Nucleus accumbens (tissue), 56 donors: ENCODE results near the gene XPR1.
A peak's percentile ranks its signal among the peaks of the same experiment; 100 is the strongest.
"Not testable (repeated sequence)": the region's sequence is repeated elsewhere in the genome, so short reads cannot be mapped to it uniquely, and the experiment has no call there.

Source experiments
- DNase-seq, 56 donors: peaks; one replicate each; lab custom pipeline; 2025; lab: John Stamatoyannopoulos, UW

XPR1 gene

DNA sequence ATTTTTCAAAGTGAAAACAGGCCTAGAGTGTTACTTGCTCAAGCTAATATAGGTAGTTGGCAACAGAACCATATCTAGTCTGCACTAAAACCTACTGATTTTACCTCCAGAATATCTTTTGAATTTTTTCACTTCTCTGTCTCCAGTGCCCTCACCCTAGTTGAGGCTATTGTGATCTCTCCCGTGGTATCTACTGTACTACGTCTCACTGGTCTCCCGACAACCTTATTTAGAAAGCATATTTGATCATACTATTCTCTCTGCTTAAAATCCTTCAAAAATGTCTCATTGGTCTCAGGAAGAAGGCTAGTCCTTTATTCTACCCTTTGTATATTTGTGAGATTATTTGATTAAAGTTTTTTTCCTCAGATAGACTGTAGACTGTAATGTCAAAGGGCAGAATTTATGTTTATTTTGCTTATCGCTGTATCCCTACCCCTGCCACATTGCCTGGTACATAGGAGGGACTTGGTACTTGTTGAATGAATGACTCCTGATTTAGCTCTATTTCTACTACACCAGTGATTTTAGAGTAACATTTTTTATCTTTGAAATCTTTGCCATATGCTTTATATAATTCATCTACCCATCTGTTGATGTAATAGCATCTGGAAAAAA lies 145.4 kb downstream of the XPR1 start:
- no peak for DNase-seq

DNA sequence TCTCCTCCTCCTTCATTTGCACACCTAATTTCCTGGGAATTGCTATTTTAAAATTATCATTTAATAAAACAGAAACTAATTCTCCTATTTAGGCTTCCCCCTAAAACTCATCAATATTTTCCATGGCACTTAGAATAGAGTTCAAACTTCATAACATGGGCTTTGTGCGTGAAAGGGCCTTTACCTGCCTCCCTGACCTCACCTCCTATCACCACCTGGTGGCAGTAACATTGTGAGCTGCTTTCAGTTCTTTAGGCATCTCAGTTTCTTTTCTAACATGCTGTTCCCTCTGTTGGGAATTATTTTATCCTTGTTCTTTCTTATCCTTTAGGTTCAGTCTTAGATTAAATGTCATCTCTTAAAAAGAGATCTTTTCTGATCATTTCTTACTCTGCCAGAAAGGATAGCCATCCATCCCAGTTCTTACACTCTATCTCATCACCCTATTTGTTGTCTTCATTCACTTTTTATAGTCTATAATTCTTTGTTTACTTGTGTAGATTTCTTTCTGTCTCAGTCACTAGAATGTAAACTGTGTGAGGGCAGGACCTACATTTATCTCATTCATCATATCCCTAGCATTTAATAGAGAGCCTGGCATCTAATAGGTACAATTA lies 147.1 kb downstream of the XPR1 start:
- no peak for DNase-seq

- no peak for DNase-seq
Observed at GRCh38 chr1:180779584-180779983, 147.8 kb downstream of the XPR1 start.

GRCh38 chr1:180781718-180782117 lies 149.9 kb downstream of the XPR1 start:
- DNase-seq = peak in 14 of 56 donors; percentile 0 to 41 (median 4)

DNA sequence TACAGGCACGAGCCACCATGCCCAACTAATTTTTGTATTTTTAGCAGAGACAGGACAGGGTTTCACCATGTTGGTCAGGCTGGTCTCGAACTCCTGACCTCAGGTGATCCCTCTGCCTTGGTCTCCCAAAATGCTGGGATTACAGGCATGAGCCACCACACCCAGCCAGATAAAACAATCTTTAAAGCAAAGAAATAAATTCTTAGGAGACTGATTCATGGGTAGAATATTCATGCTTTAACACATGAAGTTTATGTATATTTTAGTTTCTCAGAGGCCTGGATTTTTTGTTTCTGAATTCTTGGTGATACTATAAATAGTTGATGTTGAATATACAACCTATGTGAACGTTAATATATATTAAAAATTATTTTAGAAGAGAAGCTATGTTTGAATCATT lies 153.5 kb downstream of the XPR1 start:
- DNase-seq = no peak

DNA sequence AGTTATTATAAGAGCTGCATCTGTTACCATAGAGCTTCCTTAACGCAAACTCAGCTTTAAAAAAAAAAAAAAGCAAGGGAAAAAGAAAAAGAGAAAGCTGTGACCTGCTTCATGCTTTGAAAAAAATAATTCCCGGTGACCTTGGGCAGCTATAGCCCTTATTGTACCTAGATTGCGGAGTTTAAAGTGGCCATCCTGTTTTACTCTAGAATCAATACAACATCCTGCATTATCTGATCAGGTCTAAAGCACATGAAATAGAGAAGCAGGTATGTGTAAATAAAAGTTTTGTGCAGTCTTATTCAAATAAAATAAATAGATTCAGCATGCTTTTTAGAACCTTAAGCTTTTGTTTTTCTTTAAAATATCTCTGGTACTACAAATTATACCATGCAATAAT lies 154.1 kb downstream of the XPR1 start:
- no peak for DNase-seq

- no peak for DNase-seq
Observed at GRCh38 chr1:180786624-180787023, 154.8 kb downstream of the XPR1 start.

DNA sequence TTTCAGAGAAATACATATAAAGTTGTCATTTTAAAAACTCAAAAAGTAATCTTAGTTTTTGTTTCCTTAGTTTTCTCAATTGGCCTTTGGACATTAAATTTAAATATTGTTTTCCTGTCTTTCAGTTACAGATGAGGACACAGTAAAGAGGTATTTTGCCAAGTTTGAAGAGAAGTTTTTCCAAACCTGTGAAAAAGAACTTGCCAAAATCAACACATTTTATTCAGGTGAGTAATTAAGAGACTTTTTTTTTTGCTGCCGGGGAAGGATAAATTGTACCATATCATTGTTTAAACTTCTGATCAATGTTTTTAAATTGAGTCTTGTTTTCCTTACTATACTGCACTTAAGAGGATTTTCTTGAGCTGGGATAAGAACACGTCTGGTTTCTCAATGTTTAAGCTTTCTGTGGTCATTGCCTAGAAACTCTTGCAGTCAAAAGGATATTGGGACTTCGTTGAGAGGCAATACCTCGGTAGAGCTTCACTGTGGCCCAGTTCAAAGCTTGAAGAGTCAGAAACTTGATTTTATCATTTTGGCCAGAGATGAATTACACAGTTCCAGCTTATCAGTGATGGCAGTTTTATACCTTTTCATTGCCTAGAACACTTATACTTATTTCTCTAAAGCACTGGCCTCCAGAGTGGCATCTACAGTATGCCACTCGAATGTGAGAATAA lies 155.9 kb downstream of the XPR1 start:
- DNase-seq = no peak

DNA sequence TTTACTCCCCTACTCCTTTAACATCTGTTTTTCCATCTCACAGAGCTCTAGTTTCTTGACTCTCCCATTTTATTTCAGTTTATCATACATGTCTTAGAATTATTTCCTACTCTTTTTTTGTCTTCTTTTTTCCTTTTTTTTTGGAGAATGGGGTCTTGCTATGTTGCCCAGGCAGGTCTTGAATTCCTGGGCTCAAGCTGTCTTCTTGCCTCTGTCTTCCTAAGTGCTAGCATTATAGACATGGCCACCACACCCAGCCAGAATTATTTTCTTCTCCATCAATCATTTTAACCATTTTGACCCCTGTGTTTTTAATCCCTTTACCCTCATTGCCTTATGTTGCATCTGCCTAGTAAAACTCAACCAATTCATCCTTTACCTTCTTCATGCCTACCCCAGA lies 157.6 kb downstream of the XPR1 start:
- no peak for DNase-seq

GRCh38 chr1:180791152-180791551 lies 159.3 kb downstream of the XPR1 start:
- DNase-seq = not testable (repeated sequence)

GRCh38 chr1:180791806-180792205 lies 160.0 kb downstream of the XPR1 start:
- no peak for DNase-seq

GRCh38 chr1:180793451-180793850 lies 161.6 kb downstream of the XPR1 start:
- no peak for DNase-seq

DNA sequence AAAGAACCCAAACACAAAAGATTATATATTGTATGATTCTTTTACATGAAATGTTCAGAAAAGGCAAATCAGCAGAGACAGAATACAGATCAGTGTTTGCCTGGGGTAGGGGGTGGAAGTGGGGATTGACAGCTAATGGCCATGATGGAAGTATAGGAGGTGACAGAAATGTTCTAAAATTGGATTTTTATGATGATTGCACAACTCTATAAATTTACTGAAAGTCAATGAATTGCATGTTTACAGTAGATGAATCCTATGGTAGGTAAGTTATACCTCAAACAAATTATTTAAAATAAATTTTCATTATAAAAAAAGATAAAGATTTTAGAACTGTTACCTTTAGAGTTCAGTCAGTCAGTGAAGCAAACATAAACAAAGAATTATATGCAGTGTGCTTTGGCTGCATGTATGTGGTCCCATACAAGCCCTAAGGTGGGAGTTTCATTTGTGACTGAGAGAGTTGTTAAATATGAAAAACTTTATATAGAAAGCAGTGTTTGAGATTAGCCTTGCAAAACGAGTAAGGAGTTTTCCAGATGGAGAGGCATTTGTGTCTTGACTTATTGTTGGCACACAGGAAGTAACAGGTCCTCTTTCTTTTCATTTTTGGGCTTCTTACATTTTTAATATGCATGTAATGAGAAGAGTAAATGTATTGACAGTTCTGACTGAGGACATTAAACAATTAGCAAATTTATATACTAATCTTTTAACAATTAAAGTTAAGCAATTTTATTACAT lies 165.2 kb downstream of the XPR1 start:
- DNase-seq = no peak

- DNase-seq = no peak
Observed at GRCh38 chr1:180800945-180801344, 169.1 kb downstream of the XPR1 start.

GRCh38 chr1:180802813-180803212 lies 171.0 kb downstream of the XPR1 start:
- DNase-seq = no peak

- DNase-seq = no peak
Observed at GRCh38 chr1:180805316-180805715, 173.5 kb downstream of the XPR1 start.

DNA sequence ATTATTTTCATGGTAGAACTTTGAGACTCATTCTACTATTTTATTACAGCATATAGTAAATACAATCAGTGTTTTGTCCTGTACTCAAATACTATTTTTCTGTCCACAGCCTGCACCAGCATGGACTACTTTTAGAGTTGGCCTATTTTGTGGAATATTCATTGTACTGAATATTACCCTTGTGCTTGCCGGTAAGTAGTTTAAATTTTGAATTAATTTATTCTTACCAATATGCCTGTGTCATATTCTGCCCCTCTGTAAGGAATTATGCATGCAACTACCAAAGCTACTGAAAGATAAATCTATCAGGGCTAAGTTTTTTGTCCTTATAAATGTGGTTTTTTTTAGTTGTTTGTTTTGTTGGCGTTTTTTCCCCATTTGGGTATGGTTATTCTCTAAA lies 179.5 kb downstream of the XPR1 start:
- DNase-seq = no peak

- DNase-seq = no peak
Observed at GRCh38 chr1:180811886-180812285, 180.1 kb downstream of the XPR1 start.

DNA sequence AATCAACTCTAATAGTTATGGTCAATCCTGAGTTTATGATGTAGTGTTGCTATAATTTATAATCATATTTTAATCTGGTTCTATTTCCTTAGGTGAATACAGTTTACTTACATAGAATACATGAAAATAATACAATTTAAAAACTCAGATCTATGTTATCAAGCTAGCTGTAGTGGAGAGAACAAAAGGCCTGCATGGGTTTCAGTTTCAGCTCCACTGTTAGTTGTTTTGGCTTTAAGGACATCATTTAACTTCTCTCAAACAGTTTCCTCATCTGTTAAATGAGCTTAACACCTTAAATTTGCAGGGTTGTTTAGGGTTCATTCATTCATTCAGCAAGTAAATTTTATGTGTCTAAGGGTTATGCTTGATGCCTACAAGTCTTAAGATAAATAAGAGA lies 182.4 kb downstream of the XPR1 start:
- no peak for DNase-seq

DNA sequence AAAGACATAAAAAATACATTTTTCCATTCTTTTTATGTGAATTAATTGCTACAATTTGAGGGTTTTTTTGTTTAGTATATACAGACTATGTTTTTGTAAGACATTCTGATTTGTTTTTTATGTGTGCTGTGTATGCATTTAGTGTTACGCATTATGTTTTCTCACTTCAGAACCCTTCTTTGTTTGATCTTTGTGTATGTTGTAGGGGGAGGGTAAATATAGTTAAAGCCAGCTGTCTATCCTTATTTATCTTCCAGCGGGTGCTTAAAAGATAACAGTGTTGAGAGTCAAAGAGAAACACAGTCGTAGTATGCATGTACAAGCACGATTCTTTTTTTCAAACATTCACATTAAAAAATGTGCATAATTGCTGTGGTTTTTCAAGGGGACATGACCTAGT lies 183.4 kb downstream of the XPR1 start:
- no peak for DNase-seq

DNA sequence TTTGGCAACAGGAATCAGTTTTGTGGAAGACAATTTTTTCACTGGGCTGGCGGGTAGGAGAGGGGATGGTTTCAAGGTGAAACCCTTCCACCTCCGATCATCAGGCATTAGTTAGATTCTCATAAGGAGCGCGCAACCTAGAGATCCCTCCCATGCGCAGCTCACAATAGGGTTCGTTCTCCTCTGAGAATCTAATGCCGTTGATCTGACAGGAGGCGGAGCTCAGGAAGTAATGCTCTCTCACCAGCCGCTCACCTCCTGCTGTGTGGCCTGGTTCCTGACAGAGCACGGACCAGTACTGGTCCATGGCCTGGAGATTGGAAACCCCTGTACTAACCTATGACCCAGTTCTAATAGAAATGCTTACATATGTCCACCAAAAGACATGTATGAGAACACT lies 184.3 kb downstream of the XPR1 start:
- no peak for DNase-seq
